Measurements from ENCODE around the gene CFTR.

Gene CFTR

DNA sequence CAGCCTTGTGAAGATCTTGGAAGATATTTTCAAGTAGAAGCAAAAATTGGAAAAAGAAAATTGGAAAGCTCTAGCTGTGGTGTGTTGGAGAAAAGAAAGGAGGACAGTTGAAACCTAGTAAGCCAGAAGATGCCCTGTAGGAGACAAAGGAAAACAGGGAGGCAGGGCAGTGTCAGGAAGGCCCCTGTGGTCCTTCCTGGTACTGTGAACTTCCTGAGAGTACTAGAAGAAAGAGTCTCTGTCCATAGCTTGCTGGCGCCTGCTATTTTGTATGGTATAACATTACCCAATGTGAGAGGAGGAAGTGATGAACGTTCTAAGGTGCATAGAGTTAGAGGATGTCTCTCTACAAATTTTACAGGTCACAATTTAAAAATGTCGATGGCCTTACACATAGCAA is 210.3 kb downstream of the CFTR start:
- TF ChIP-seq EZH2phosphoT487 (IDR thresholded peaks at IDR 0.05; ENCODE audit: low read depth): no peak
- TF ChIP-seq, protein P1, sequence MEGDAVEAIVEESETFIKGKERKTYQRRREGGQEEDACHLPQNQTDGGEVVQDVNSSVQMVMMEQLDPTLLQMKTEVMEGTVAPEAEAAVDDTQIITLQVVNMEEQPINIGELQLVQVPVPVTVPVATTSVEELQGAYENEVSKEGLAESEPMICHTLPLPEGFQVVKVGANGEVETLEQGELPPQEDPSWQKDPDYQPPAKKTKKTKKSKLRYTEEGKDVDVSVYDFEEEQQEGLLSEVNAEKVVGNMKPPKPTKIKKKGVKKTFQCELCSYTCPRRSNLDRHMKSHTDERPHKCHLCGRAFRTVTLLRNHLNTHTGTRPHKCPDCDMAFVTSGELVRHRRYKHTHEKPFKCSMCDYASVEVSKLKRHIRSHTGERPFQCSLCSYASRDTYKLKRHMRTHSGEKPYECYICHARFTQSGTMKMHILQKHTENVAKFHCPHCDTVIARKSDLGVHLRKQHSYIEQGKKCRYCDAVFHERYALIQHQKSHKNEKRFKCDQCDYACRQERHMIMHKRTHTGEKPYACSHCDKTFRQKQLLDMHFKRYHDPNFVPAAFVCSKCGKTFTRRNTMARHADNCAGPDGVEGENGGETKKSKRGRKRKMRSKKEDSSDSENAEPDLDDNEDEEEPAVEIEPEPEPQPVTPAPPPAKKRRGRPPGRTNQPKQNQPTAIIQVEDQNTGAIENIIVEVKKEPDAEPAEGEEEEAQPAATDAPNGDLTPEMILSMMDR (IDR thresholded peaks at IDR 0.05; ENCODE audit: low read depth, low read length): no peak
- Histone ChIP-seq H3K4me2 (ENCODE audit: low read length) (no peak overlapping the region), H2AFZ (ENCODE audit: low read depth, low read length) (no peak overlapping the region; the same call in 1 of the 2 replicates), H3K9ac (ENCODE audit: low read length) (no peak overlapping the region), H3K27ac (ENCODE audit: low read length) (no peak overlapping the region), H4K20me1 (ENCODE audit: insufficient read depth, low read length) (no peaks in the 10 kb centered on the region), H3K4me1 (ENCODE audit: low read length) (no peaks in the 10 kb centered on the region), H3K79me2 (ENCODE audit: low read length) (no peaks in the 10 kb centered on the region), H3K27me3 (ENCODE audit: low read depth, low read length) (no peaks in the 10 kb centered on the region), H3K36me3 (replicated peaks; ENCODE audit: low read depth, low read length) (no peaks in the 10 kb centered on the region), H3K9me3 (ENCODE audit: insufficient read depth, low read length) (no peaks in the 10 kb centered on the region), H3K4me3 (ENCODE audit: low read length) (no peak overlapping the region)

DNA sequence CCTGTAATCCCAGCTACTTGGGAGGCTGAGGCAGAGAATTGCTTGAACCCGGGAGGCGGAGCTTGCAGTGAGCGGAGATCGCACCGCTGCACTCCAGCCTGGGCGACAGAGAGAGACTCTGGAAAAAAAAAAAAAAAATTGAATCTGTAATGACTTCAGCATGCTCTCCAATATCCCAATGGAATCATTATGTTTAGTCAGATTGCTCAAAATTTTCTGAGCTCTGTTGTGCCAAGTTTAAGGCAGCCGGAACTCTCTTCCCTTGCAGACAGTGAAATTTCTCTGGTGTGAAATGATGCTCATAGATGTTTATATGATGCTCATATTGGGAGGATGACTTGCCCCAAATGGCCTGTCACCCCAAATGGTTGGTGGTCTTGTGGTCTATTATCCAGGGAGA is 212.5 kb downstream of the CFTR start:
- H3K36me3 ChIP-seq (replicated peaks; ENCODE audit: low read depth, low read length): no peaks in the 10 kb centered on the region
- H3K27ac ChIP-seq (ENCODE audit: low read length): no peak overlapping the region
- no peaks in the 10 kb centered on the region for H3K4me1 ChIP-seq (ENCODE audit: low read length)
- TF ChIP-seq EZH2phosphoT487 (IDR thresholded peaks at IDR 0.05; ENCODE audit: low read depth): no peak
- TF ChIP-seq, protein P1 (IDR thresholded peaks at IDR 0.05; ENCODE audit: low read depth, low read length): no peak
- H2AFZ ChIP-seq (ENCODE audit: low read depth, low read length): no peak overlapping the region
- no peak overlapping the region for H3K4me2 ChIP-seq (ENCODE audit: low read length)
- H3K27me3 ChIP-seq (ENCODE audit: low read depth, low read length): no peaks in the 10 kb centered on the region
- H3K9ac ChIP-seq (ENCODE audit: low read length): no peak overlapping the region
- H3K4me3 ChIP-seq (ENCODE audit: low read length): no peak overlapping the region
- no peaks in the 10 kb centered on the region for H3K79me2 ChIP-seq (ENCODE audit: low read length)
- no peaks in the 10 kb centered on the region for H3K9me3 ChIP-seq (ENCODE audit: insufficient read depth, low read length)
- H4K20me1 ChIP-seq (ENCODE audit: insufficient read depth, low read length): no peaks in the 10 kb centered on the region

DNA sequence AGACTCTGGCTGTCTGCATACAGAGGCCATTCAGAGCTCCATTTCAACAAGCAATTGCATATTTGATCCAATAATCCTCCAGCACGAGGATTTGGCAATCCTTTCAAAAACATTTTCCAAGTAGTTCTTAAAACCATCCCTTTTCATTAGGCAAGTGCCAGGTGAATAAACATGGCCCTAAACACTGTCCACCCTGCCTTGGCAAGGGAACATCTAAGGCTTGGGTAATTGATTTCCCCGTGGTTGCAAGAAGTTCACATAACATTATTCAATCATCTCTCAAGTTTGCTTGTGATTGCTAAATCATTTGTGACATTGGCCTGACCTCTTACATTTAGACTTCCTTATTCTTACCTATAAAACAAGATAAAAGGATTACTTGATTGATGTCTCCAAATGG is 218.2 kb downstream of the CFTR start:
- H3K79me2 ChIP-seq (ENCODE audit: low read length): no peaks in the 10 kb centered on the region

DNA sequence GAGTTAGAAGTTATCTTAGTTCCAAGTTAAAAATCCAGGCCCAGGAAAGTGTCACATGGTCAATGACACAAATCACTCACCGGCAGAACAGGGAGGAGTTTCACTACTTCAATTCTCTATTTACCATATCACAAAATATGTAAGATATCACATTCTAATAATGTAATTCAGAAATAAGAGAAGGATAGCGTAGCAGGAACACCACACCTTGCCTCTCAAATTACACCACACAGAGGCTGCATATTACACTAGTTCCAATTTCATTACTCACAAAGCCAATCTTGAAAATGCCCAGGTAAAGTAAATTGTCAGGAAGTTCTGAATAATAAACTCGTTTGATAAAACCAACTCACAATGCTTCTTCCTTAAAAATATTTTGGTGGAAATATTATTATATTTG is 224.2 kb downstream of the CFTR start:
- Histone ChIP-seq H3K4me3 (ENCODE audit: low read length) (no peak overlapping the region), H3K4me2 (ENCODE audit: low read length) (no peak overlapping the region), H3K36me3 (replicated peaks; ENCODE audit: low read depth, low read length) (no peaks in the 10 kb centered on the region), H3K4me1 (ENCODE audit: low read length) (peaks cover 8% of the 10 kb centered on the region), H4K20me1 (ENCODE audit: insufficient read depth, low read length) (no peaks in the 10 kb centered on the region), H3K27ac (ENCODE audit: low read length) (no peak overlapping the region), H3K27me3 (ENCODE audit: low read depth, low read length) (no peaks in the 10 kb centered on the region), H3K9ac (ENCODE audit: low read length) (no peak overlapping the region), H3K79me2 (ENCODE audit: low read length) (no peaks in the 10 kb centered on the region), H3K9me3 (ENCODE audit: insufficient read depth, low read length) (no peaks in the 10 kb centered on the region), H2AFZ (ENCODE audit: low read depth, low read length) (no peak overlapping the region)
- TF ChIP-seq, protein P1 (IDR thresholded peaks at IDR 0.05; ENCODE audit: low read depth, low read length): no peak
- no peak for TF ChIP-seq EZH2phosphoT487 (IDR thresholded peaks at IDR 0.05; ENCODE audit: low read depth)

More for the DNA sequence above, 218.2 kb downstream of the CFTR start:
- Histone ChIP-seq H3K9ac (ENCODE audit: low read length) (no peak overlapping the region), H3K4me2 (ENCODE audit: low read length) (no peak overlapping the region), H4K20me1 (ENCODE audit: insufficient read depth, low read length) (no peaks in the 10 kb centered on the region), H3K27ac (ENCODE audit: low read length) (no peak overlapping the region), H3K9me3 (ENCODE audit: insufficient read depth, low read length) (no peaks in the 10 kb centered on the region), H3K4me1 (ENCODE audit: low read length) (no peaks in the 10 kb centered on the region), H3K27me3 (ENCODE audit: low read depth, low read length) (no peaks in the 10 kb centered on the region), H2AFZ (ENCODE audit: low read depth, low read length) (no peak overlapping the region), H3K4me3 (ENCODE audit: low read length) (no peak overlapping the region), H3K36me3 (replicated peaks; ENCODE audit: low read depth, low read length) (no peaks in the 10 kb centered on the region)
- no peak for TF ChIP-seq EZH2phosphoT487 (IDR thresholded peaks at IDR 0.05; ENCODE audit: low read depth)
- TF ChIP-seq, protein P1 (IDR thresholded peaks at IDR 0.05; ENCODE audit: low read depth, low read length): no peak

Data from OCI-LY3 (cell line).